Measurements from ENCODE around the gene XXYLT1. TPM values are rescaled to one million over a fixed set of nuclear protein-coding genes. Genes with fewer than 3 reads are reported as not detected.

Gene XXYLT1
- total and polyA plus RNA-seq, 9 of the 15 experiments (the other 6 are each of a cell fraction or from before 2014, with no cell fraction given) = 1.9 to 18.9 (median 15.0) TPM

- 72% methylated on average over 4 of the region's 4 CpGs for WGBS (ENCODE audit: insufficient coverage, low coverage, missing lambda C conversion rate)
- Histone ChIP-seq H3K27me3 (ENCODE audit: control insufficient read depth in 2 of 2, insufficient read depth in 2 of 2, low read length in 2 of 2) (no peaks in the 10 kb centered on the region), H4K20me1 (replicated peaks; ENCODE audit: control insufficient read depth, insufficient read depth, low read length) (no peaks in the 10 kb centered on the region), H3K9me1 (ENCODE audit: control insufficient read depth, insufficient read depth, low read length) (no peaks in the 10 kb centered on the region), H3K9me3 (replicated peaks; ENCODE audit: control insufficient read depth, insufficient read depth, low read depth, low read length) (no peaks in the 10 kb centered on the region), H3K4me3 (no peak overlapping the region), H3K4me2 (ENCODE audit: insufficient read depth, low read length) (no peak overlapping the region), H3K9ac (ENCODE audit: insufficient read depth in 1 of 2, low read depth in 2 of 2, low read length in 2 of 2) (0 out of 4 replicates have a peak overlapping the region, but pooled peaks of 1 of the 2 experiments have one; percentile 20), H3K27ac (ENCODE audit: extremely low read depth, low read depth, low read length) (no peak overlapping the region), H2AFZ (ENCODE audit: low read depth, low read length) (no peak overlapping the region), H3K79me2 (ENCODE audit: control insufficient read depth, insufficient read depth, low read length) (no peaks in the 10 kb centered on the region), H3K36me3 (ENCODE audit: control insufficient read depth, insufficient read depth, low read length) (no peaks in the 10 kb centered on the region), H3K4me1 (replicated peaks in 1 of 2; ENCODE audit: control insufficient read depth in 2 of 2, insufficient read depth in 2 of 2, low read length in 2 of 2) (peaks cover 0 to 27% of the 10 kb centered on the region in 2 experiments; a peak in 4 of 5 replicates)
- ATAC-seq = no peak
- no peak for DNase-seq (ENCODE audit: extremely low read depth in 1 of 4, low spot score in 3 of 4)
- POLR2A ChIA-PET = interaction anchor here (0.6 to 1.0 kb wide), 2 partner anchors 30 to 414 kb away, joined by 3 to 4 read pairs; partner anchors contain the start of gene LSG1
- in situ Hi-C loops (cut with MboI) (no loop called here), intact Hi-C loops (cut with micrococcal nuclease) (no loop called here)
- CTCF ChIA-PET (ENCODE audit: low intra/inter-chr PET ratio) = no interaction called here
- no TSS peak for BruUV-seq (replicated peaks)
- TF ChIP-seq FOXK2 (conservative IDR thresholded peaks at IDR 0.05 in 1 of 2, IDR thresholded peaks at IDR 0.05 in 1 of 2; ENCODE audit: low read depth in 2 of 2) = no peak
- FAIRE-seq = no peak
Observed at GRCh38 chr3:195086341-195086740, 184.6 kb downstream of the XXYLT1 start.

- H3K27ac ChIP-seq (ENCODE audit: extremely low read depth, low read depth, low read length) = no peak overlapping the region
- no peak overlapping the region for H3K4me2 ChIP-seq (ENCODE audit: insufficient read depth, low read length)
- H3K27me3 ChIP-seq (ENCODE audit: control insufficient read depth in 2 of 2, insufficient read depth in 2 of 2, low read length in 2 of 2) = no peaks in the 10 kb centered on the region
- DNase-seq (ENCODE audit: extremely low read depth in 1 of 4, low spot score in 3 of 4) = no peak
- BruUV-seq (replicated peaks) = no TSS peak
- peaks cover 0 to 34% of the 10 kb centered on the region in 2 experiments; a peak in 4 of 5 replicates for H3K4me1 ChIP-seq (replicated peaks in 1 of 2; ENCODE audit: control insufficient read depth in 2 of 2, insufficient read depth in 2 of 2, low read length in 2 of 2)
- intact Hi-C loops (cut with micrococcal nuclease) (no loop called here), in situ Hi-C loops (cut with MboI) (no loop called here)
- ChIA-PET CTCF (ENCODE audit: low intra/inter-chr PET ratio) (no interaction called here), POLR2A (interaction anchor here (0.6 kb wide), 1 partner anchor 414 kb away, joined by 4 read pairs; the partner anchor contains the start of gene LSG1)
- H2AFZ ChIP-seq (ENCODE audit: low read depth, low read length) = no peak overlapping the region
- WGBS (ENCODE audit: insufficient coverage, low coverage, missing lambda C conversion rate) = 77% methylated on average over 21 of the region's 21 CpGs
- FAIRE-seq = no peak
- H3K9me1 ChIP-seq (ENCODE audit: control insufficient read depth, insufficient read depth, low read length) = no peaks in the 10 kb centered on the region
- no peak; the same call in 2 of the 3 replicates for ATAC-seq
- H3K9ac ChIP-seq (ENCODE audit: insufficient read depth in 1 of 2, low read depth in 2 of 2, low read length in 2 of 2) = no peak overlapping the region; a peak in 1 of 4 replicates
- H3K79me2 ChIP-seq (ENCODE audit: control insufficient read depth, insufficient read depth, low read length) = no peaks in the 10 kb centered on the region
- H3K4me3 ChIP-seq = no peak overlapping the region
- no peaks in the 10 kb centered on the region for H3K36me3 ChIP-seq (ENCODE audit: control insufficient read depth, insufficient read depth, low read length)
- no peaks in the 10 kb centered on the region for H3K9me3 ChIP-seq (replicated peaks; ENCODE audit: control insufficient read depth, insufficient read depth, low read depth, low read length)
- H4K20me1 ChIP-seq (replicated peaks; ENCODE audit: control insufficient read depth, insufficient read depth, low read length) = no peaks in the 10 kb centered on the region
- TF ChIP-seq EWSR1 (IDR thresholded peaks at IDR 0.05; ENCODE audit: borderline replicate concordance, low read depth, partially characterized antibody) (no peak), ZKSCAN3 (CRISPR knock-in tag; IDR thresholded peaks at IDR 0.05) (peak; percentile 89), SETDB1 (IDR thresholded peaks at IDR 0.05; ENCODE audit: low read length) (no peak), ZNF217 (CRISPR knock-in tag; IDR thresholded peaks at IDR 0.05) (no peak), ZNF449 (CRISPR knock-in tag; IDR thresholded peaks at IDR 0.05) (no peak), ELF2 (CRISPR knock-in tag; IDR thresholded peaks at IDR 0.05) (no peak), ID3 (CRISPR knock-in tag; IDR thresholded peaks at IDR 0.05) (no peak), ID3 (tag; IDR thresholded peaks at IDR 0.05) (no peak), CXXC5 (CRISPR knock-in tag; IDR thresholded peaks at IDR 0.05) (no peak), NCOA1 (IDR thresholded peaks at IDR 0.05; ENCODE audit: low read depth) (no peak), RHOXF2B (CRISPR knock-in tag; conservative IDR thresholded peaks at IDR 0.05) (no peak), POU5F1 (IDR thresholded peaks at IDR 0.05; ENCODE audit: borderline replicate concordance, low read depth, low read length, partially characterized antibody) (no peak), MCM3 (IDR thresholded peaks at IDR 0.05) (no peak)
Observed at GRCh38 chr3:195085356-195086130, 185.4 kb downstream of the XXYLT1 start.

Data from K562 (cell line).